Hepatocyte (in vitro differentiated cells): Measurements from ENCODE around the gene MOB3B.

ENCODE experiments used
- CTCF ChIP-seq: fragments of 200-600 bp; sonication (generic); IDR thresholded peaks from 2 replicates; pipeline ENCODE4 v1.5.1; 2016; ENCODE audit warnings: antibody characterized with exemption, mild to moderate bottlenecking; ENCODE audit not compliant: poor library complexity
- EZH2 ChIP-seq: fragments of 200-600 bp; sonication (generic); IDR thresholded peaks from 2 replicates; pipeline ENCODE4 v1.6.1; 2016; ENCODE audit warnings: antibody characterized with exemption, mild to moderate bottlenecking, borderline replicate concordance

- TF ChIP-seq CTCF = no peak
- no peak for TF ChIP-seq EZH2
These were observed 100.2 kb downstream of the MOB3B start for GRCh38 chr9:27429436-27429835.
